Breast epithelium (tissue), 4 donors: ENCODE results near the gene HAPSTR1. TPM values are rescaled to one million over a fixed set of nuclear protein-coding genes. Genes with fewer than 3 reads are reported as not detected.

Experiments
- DNase-seq, 2 donors: peaks; one replicate each; pipeline ENCODE4 v3.0.0-alpha.2; 2019; ENCODE audit warnings: low spot score in 2 of 2
- H3K27ac ChIP-seq, 2 donors: fragments of 200-600 bp; sonication (generic) in 1 of 2; one replicate each; pipeline ENCODE4 v1.5.1; 2016 to 2019; ENCODE audit warnings: mild to moderate bottlenecking in 1 of 2
- H3K27me3 ChIP-seq, 2 donors: fragments of 200-600 bp; sonication (generic) in 1 of 2; one replicate each; pipeline versions ENCODE4 v1.5.1 to v1.6.0; 2017 to 2019; ENCODE audit warnings: control low read depth in 1 of 2, mild to moderate bottlenecking in 1 of 2
- H3K36me3 ChIP-seq: fragments of 200-600 bp; one replicate; pipeline ENCODE4 v1.5.1; 2019
- H3K4me1 ChIP-seq, 2 donors: fragments of 200-600 bp; sonication (generic); one replicate each; pipeline ENCODE4 v1.5.1; 2016 to 2019; ENCODE audit warnings: control low read depth in 1 of 2
- H3K4me3 ChIP-seq, 3 donors: fragments of 200-600 bp; sonication (generic); 1 replicate in 2 of 3; 2 replicates in 1 of 3; pipeline ENCODE4 v1.5.1; 2016 to 2019; ENCODE audit warnings: mild to moderate bottlenecking in 3 of 3, moderate library complexity in 2 of 3
- H3K9me3 ChIP-seq, 2 donors: fragments of 200-600 bp; sonication (generic) in 1 of 2; one replicate each; pipeline ENCODE4 v1.5.1; 2016 to 2019; ENCODE audit warnings: control low read depth in 1 of 2
- CTCF ChIP-seq, 3 donors: fragments of 450-650 bp; IDR thresholded peaks; one replicate each; pipeline ENCODE4 v1.5.1; 2016 to 2017; ENCODE audit warnings: antibody characterized with exemption in 3 of 3, mild to moderate bottlenecking in 3 of 3, moderate library complexity in 3 of 3
- POLR2A ChIP-seq: fragments of 450-650 bp; IDR thresholded peaks from one replicate; pipeline ENCODE4 v1.6.1; 2016; ENCODE audit warnings: antibody characterized with exemption, mild to moderate bottlenecking, moderate library complexity
- POLR2AphosphoS5 ChIP-seq, 3 donors: sonication (generic); formaldehyde crosslinking; IDR thresholded peaks; one replicate each; pipeline ENCODE4 v1.6.1; 2017; ENCODE audit warnings: antibody characterized with exemption in 3 of 3
- intact Hi-C: fragments of 100-400 bp; cut with DNase I; formaldehyde crosslinking; loops from one replicate; pipeline ENCODE4 v1.15.1; 2023; ENCODE audit warnings: low total_unique reads
- total RNA-seq, 3 donors: library from RNA; depleted of rRNA; stranded (reverse); fragments of >200 nt; gene quantifications; one replicate each; pipeline ENCODE4 v1.1.0, GENCODE V29; 2016

Gene HAPSTR1
- total RNA-seq, 3 donors from 2014 or later, result 39.0 to 63.5 (median 50.1) TPM

- H3K27me3 ChIP-seq, result no peaks in the 10 kb centered on the region
- no peaks in the 10 kb centered on the region for H3K36me3 ChIP-seq
- TF ChIP-seq CTCF (IDR thresholded peaks at IDR 0.05), result no peak
- TF ChIP-seq POLR2A, result no peak
- no peak for TF ChIP-seq POLR2AphosphoS5 (IDR thresholded peaks at IDR 0.05)
- no peaks in the 10 kb centered on the region for H3K9me3 ChIP-seq
- no peak overlapping the region for H3K27ac ChIP-seq
- DNase-seq, result no peak
- H3K4me3 ChIP-seq, result no peak overlapping the region
- intact Hi-C loops, result no loop called here
- no peaks in the 10 kb centered on the region for H3K4me1 ChIP-seq
Observed at GRCh38 chr16:9070254-9070653, 21.2 kb upstream of the HAPSTR1 start.

GRCh38 chr16:9071377-9071776 lies 20.1 kb upstream of the HAPSTR1 start:
- Histone ChIP-seq H3K27ac (no peak overlapping the region), H3K36me3 (no peaks in the 10 kb centered on the region), H3K4me3 (no peak overlapping the region), H3K9me3 (no peaks in the 10 kb centered on the region), H3K27me3 (no peaks in the 10 kb centered on the region), H3K4me1 (no peaks in the 10 kb centered on the region)
- TF ChIP-seq CTCF (IDR thresholded peaks at IDR 0.05) (no peak), POLR2AphosphoS5 (IDR thresholded peaks at IDR 0.05) (no peak), POLR2A (no peak)
- no peak for DNase-seq
- intact Hi-C loops, result no loop called here

GRCh38 chr16:9072806-9073341 lies 18.6 kb upstream of the HAPSTR1 start:
- Histone ChIP-seq H3K27me3 (no peaks in the 10 kb centered on the region), H3K27ac (no peak overlapping the region), H3K4me3 (no peak overlapping the region), H3K9me3 (no peaks in the 10 kb centered on the region), H3K36me3 (no peaks in the 10 kb centered on the region), H3K4me1 (no peaks in the 10 kb centered on the region)
- DNase-seq, result no peak
- TF ChIP-seq POLR2A, result no peak
- intact Hi-C loops, result no loop called here

GRCh38 chr16:9075299-9076071 lies 16.0 kb upstream of the HAPSTR1 start:
- no peaks in the 10 kb centered on the region for H3K4me1 ChIP-seq
- no peak overlapping the region for H3K27ac ChIP-seq
- no peaks in the 10 kb centered on the region for H3K27me3 ChIP-seq
- no peak for TF ChIP-seq POLR2AphosphoS5 (IDR thresholded peaks at IDR 0.05)
- TF ChIP-seq POLR2A, result no peak
- TF ChIP-seq CTCF (IDR thresholded peaks at IDR 0.05), result no peak
- H3K36me3 ChIP-seq, result no peaks in the 10 kb centered on the region
- DNase-seq, result no peak
- no peaks in the 10 kb centered on the region for H3K9me3 ChIP-seq
- H3K4me3 ChIP-seq, result no peak overlapping the region
- intact Hi-C loops, result no loop called here

GRCh38 chr16:9077091-9077809 lies 14.2 kb upstream of the HAPSTR1 start:
- Histone ChIP-seq H3K27me3 (no peaks in the 10 kb centered on the region), H3K27ac (no peak overlapping the region), H3K4me3 (no peak overlapping the region), H3K4me1 (no peaks in the 10 kb centered on the region), H3K36me3 (no peaks in the 10 kb centered on the region), H3K9me3 (no peaks in the 10 kb centered on the region)
- no peak for DNase-seq
- no peak for TF ChIP-seq POLR2AphosphoS5 (IDR thresholded peaks at IDR 0.05)
- no peak for TF ChIP-seq CTCF (IDR thresholded peaks at IDR 0.05)
- TF ChIP-seq POLR2A, result no peak
- intact Hi-C loops, result no loop called here
